K562 (cell line): Measurements from ENCODE around the gene SPPL2C. TPM values are rescaled to one million over a fixed set of nuclear protein-coding genes. Genes with fewer than 3 reads are reported as not detected.

Experiments
- FOSL1 ChIP-seq: fragments of 200-800 bp; sonication (Bioruptor generic); conservative IDR thresholded peaks from 2 replicates; pipeline ENCODE4 v1.6.1; 2016; ENCODE audit warnings: missing genetic modification characterization, missing compliant biosample characterization
- FOXJ3 ChIP-seq: sonication (generic); formaldehyde crosslinking; IDR thresholded peaks from 2 replicates; pipeline ENCODE4 v1.4.0; 2020; ENCODE audit warnings: mild to moderate bottlenecking, missing genetic modification reagents
- MEF2D ChIP-seq: conservative IDR thresholded peaks from 2 replicates; pipeline ENCODE4 v1.6.1; 2016; ENCODE audit warnings: low read depth, missing genetic modification characterization, missing compliant biosample characterization
- NFYB ChIP-seq: IDR thresholded peaks from 2 replicates; pipeline ENCODE4 v1.6.1; 2011; ENCODE audit warnings: mild to moderate bottlenecking, moderate library complexity; ENCODE audit not compliant: insufficient read length; ENCODE audit errors: extremely low read depth
- NR2C1 ChIP-seq, 2 experiments: fragments of 450-650 bp; IDR thresholded peaks; 2 replicates each; pipeline ENCODE4 v1.6.1; 2017; ENCODE audit warnings: mild to moderate bottlenecking in 2 of 2, antibody characterized with exemption in 1 of 2, inconsistent platforms in 1 of 2, missing compliant biosample characterization in 1 of 2, missing genetic modification characterization in 1 of 2
- PRPF4 ChIP-seq: fragments of 200-400 bp; formaldehyde crosslinking; IDR thresholded peaks from one replicate; pipeline ENCODE4 v1.6.1; 2017; ENCODE audit warnings: low read length, low read depth, mild to moderate bottlenecking; ENCODE audit not compliant: insufficient read depth, poor library complexity, severe bottlenecking
- SMAD3 ChIP-seq: fragments of 450-650 bp; formaldehyde crosslinking; conservative IDR thresholded peaks from 2 replicates; pipeline ENCODE4 v1.4.0; 2020; ENCODE audit warnings: mild to moderate bottlenecking
- SMAD4 ChIP-seq: fragments of 250-450 bp; sonication (Bioruptor Pico); conservative IDR thresholded peaks from 2 replicates; pipeline ENCODE4 v1.8.0; 2021; ENCODE audit warnings: inconsistent platforms, mild to moderate bottlenecking, moderate library complexity
- TEAD1 ChIP-seq, 2 experiments: fragments of 450-650 bp in 1 of 2; sonication (generic) in 1 of 2; formaldehyde crosslinking; IDR thresholded peaks; 2 replicates each; pipeline versions ENCODE4 v1.4.0 to v1.8.0; 2020 to 2022; ENCODE audit warnings: mild to moderate bottlenecking in 2 of 2, missing genetic modification reagents in 1 of 2
- TOE1 ChIP-seq, 2 experiments: fragments of 450-650 bp in 1 of 2; sonication (generic) in 1 of 2; formaldehyde crosslinking in 1 of 2; IDR thresholded peaks; 2 replicates each; pipeline versions ENCODE4 v1.7.1 to v1.8.0; 2016 to 2022; ENCODE audit warnings: borderline replicate concordance in 2 of 2, mild to moderate bottlenecking in 2 of 2, antibody characterized with exemption in 1 of 2, inconsistent platforms in 1 of 2, low read depth in 1 of 2, missing genetic modification reagents in 1 of 2, moderate library complexity in 1 of 2
- ZNF224 ChIP-seq: sonication (generic); formaldehyde crosslinking; IDR thresholded peaks from 2 replicates; pipeline ENCODE4 v1.8.0; 2022; ENCODE audit warnings: mild to moderate bottlenecking, missing genetic modification reagents
- ZNF589 ChIP-seq: fragments of 200-800 bp; sonication (Bioruptor generic); IDR thresholded peaks from 2 replicates; pipeline ENCODE4 v1.6.1; 2016; ENCODE audit warnings: low read depth, missing genetic modification characterization, missing compliant biosample characterization
- polyA plus RNA-seq, 8 experiments: library from polyadenylated mRNA; depleted of rRNA in 4 of 8; stranded (reverse) in 5 of 8; unstranded in 3 of 8; fragments of >200 nt; fragmentation: Nextera tagmentation in 2 of 8; fragmentation: Illumina TruSeq in 1 of 8; extraction: Ambion mirVana in 2 of 8; extraction: Trizol in 1 of 8; gene quantifications; 2 replicates each; pipeline versions ENCODE4 v1.2.1 to v1.2.3, GENCODE V29; 2011 to 2014; ENCODE audit warnings: inconsistent platforms in 1 of 8, missing spikeins in 1 of 8
- total RNA-seq, 7 experiments: library from RNA; depleted of rRNA in 6 of 7; stranded (reverse); fragments of >200 nt in 6 of 7; fragmentation: Illumina TruSeq in 2 of 7; extraction: Trizol in 2 of 7; gene quantifications; 2 replicates each; pipeline versions ENCODE4 v1.2.1 to v1.2.3, GENCODE V29; 2011 to 2021; ENCODE audit warnings: low replicate concordance in 1 of 7
- TF ChIP-seq, protein P1 (sequence below): fragments of 200-800 bp; sonication (Bioruptor generic); IDR thresholded peaks from 2 replicates; pipeline ENCODE4 v1.6.1; 2017; ENCODE audit warnings: missing genetic modification characterization, missing compliant biosample characterization
- TF ChIP-seq, protein P2 (sequence below): IDR thresholded peaks from 3 replicates; pipeline ENCODE4 v1.6.1; 2011; ENCODE audit warnings: borderline replicate concordance, mild to moderate bottlenecking, moderate library complexity; ENCODE audit not compliant: insufficient read length; ENCODE audit errors: extremely low read depth
- TF ChIP-seq, protein P3 (sequence below), 3 experiments: fragments of 200-800 bp in 1 of 3; sonication (Bioruptor generic) in 1 of 3; sonication (generic) in 1 of 3; formaldehyde crosslinking in 1 of 3; IDR thresholded peaks; 2 replicates each; pipeline versions ENCODE4 v1.6.1 to v1.8.0; 2016 to 2022; ENCODE audit warnings: mild to moderate bottlenecking in 2 of 3, missing compliant biosample characterization in 2 of 3, missing genetic modification characterization in 2 of 3, missing genetic modification reagents in 1 of 3
- TF ChIP-seq, protein P4 (sequence below): fragments of 450-650 bp; IDR thresholded peaks from 2 replicates; pipeline ENCODE4 v1.6.1; 2017; ENCODE audit warnings: antibody characterized with exemption, mild to moderate bottlenecking

Gene SPPL2C
- total and polyA plus RNA-seq, 9 of the 15 experiments (the other 6 are each of a cell fraction or from before 2014, with no cell fraction given) = not detected

DNA sequence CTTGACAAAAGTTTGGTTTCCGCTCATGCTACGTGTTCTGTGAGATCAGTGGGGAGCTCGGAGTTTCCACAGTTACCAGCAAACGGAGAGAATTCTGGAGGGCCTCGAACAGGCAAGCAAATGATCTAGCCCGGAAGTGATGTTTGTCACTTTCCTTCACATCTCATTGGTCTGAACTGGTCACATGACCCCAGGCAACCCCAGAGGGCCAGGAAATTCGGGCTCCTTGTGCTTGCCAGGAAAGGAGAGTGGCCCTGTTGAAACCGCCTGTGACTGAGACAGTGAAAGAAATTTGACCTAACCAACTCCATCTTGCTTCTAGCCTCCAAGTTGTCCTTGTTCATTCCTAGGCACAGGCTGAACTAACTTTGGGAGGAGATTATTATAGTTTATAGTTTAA is 23.0 kb downstream of the SPPL2C start (continued):
- TF ChIP-seq TOE1 (IDR thresholded peaks at IDR 0.05; ENCODE audit: borderline replicate concordance) = peak; percentile 87
- no peak for TF ChIP-seq TOE1 (CRISPR knock-in tag; IDR thresholded peaks at IDR 0.05; ENCODE audit: borderline replicate concordance, low read depth)
- TF ChIP-seq MEF2D (tag) = peak; percentile 52; the same call in 1 of the 2 replicates
- peak; percentile 74 for TF ChIP-seq SMAD4 (CRISPR knock-in tag)
- TF ChIP-seq, protein P1, sequence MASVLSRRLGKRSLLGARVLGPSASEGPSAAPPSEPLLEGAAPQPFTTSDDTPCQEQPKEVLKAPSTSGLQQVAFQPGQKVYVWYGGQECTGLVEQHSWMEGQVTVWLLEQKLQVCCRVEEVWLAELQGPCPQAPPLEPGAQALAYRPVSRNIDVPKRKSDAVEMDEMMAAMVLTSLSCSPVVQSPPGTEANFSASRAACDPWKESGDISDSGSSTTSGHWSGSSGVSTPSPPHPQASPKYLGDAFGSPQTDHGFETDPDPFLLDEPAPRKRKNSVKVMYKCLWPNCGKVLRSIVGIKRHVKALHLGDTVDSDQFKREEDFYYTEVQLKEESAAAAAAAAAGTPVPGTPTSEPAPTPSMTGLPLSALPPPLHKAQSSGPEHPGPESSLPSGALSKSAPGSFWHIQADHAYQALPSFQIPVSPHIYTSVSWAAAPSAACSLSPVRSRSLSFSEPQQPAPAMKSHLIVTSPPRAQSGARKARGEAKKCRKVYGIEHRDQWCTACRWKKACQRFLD (CRISPR knock-in tag) = peak; percentile 66; the same call in 1 of the 2 replicates
- 0 out of 2 replicates have a peak, but pooled peaks have one; percentile 48 for TF ChIP-seq SMAD3
- TF ChIP-seq, protein P2, sequence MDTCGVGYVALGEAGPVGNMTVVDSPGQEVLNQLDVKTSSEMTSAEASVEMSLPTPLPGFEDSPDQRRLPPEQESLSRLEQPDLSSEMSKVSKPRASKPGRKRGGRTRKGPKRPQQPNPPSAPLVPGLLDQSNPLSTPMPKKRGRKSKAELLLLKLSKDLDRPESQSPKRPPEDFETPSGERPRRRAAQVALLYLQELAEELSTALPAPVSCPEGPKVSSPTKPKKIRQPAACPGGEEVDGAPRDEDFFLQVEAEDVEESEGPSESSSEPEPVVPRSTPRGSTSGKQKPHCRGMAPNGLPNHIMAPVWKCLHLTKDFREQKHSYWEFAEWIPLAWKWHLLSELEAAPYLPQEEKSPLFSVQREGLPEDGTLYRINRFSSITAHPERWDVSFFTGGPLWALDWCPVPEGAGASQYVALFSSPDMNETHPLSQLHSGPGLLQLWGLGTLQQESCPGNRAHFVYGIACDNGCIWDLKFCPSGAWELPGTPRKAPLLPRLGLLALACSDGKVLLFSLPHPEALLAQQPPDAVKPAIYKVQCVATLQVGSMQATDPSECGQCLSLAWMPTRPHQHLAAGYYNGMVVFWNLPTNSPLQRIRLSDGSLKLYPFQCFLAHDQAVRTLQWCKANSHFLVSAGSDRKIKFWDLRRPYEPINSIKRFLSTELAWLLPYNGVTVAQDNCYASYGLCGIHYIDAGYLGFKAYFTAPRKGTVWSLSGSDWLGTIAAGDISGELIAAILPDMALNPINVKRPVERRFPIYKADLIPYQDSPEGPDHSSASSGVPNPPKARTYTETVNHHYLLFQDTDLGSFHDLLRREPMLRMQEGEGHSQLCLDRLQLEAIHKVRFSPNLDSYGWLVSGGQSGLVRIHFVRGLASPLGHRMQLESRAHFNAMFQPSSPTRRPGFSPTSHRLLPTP = no peak
- no peak for TF ChIP-seq FOSL1 (tag)
- peak; percentile 58; the same call in 1 of the 2 replicates for TF ChIP-seq ZNF589 (CRISPR knock-in tag)
- TF ChIP-seq, protein P3, sequence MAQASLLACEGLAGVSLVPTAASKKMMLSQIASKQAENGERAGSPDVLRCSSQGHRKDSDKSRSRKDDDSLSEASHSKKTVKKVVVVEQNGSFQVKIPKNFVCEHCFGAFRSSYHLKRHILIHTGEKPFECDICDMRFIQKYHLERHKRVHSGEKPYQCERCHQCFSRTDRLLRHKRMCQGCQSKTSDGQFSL (CRISPR knock-in tag; IDR thresholded peaks at IDR 0.05) = no peak
- TF ChIP-seq, protein P3 (tag; IDR thresholded peaks at IDR 0.05) = 0 out of 4 replicates have a peak, but pooled peaks of 1 of the 2 experiments have one; percentile 66
- TF ChIP-seq, protein P4, sequence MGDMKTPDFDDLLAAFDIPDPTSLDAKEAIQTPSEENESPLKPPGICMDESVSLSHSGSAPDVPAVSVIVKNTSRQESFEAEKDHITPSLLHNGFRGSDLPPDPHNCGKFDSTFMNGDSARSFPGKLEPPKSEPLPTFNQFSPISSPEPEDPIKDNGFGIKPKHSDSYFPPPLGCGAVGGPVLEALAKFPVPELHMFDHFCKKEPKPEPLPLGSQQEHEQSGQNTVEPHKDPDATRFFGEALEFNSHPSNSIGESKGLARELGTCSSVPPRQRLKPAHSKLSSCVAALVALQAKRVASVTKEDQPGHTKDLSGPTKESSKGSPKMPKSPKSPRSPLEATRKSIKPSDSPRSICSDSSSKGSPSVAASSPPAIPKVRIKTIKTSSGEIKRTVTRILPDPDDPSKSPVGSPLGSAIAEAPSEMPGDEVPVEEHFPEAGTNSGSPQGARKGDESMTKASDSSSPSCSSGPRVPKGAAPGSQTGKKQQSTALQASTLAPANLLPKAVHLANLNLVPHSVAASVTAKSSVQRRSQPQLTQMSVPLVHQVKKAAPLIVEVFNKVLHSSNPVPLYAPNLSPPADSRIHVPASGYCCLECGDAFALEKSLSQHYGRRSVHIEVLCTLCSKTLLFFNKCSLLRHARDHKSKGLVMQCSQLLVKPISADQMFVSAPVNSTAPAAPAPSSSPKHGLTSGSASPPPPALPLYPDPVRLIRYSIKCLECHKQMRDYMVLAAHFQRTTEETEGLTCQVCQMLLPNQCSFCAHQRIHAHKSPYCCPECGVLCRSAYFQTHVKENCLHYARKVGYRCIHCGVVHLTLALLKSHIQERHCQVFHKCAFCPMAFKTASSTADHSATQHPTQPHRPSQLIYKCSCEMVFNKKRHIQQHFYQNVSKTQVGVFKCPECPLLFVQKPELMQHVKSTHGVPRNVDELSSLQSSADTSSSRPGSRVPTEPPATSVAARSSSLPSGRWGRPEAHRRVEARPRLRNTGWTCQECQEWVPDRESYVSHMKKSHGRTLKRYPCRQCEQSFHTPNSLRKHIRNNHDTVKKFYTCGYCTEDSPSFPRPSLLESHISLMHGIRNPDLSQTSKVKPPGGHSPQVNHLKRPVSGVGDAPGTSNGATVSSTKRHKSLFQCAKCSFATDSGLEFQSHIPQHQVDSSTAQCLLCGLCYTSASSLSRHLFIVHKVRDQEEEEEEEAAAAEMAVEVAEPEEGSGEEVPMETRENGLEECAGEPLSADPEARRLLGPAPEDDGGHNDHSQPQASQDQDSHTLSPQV = peak; percentile 65; the same call in 1 of the 2 replicates
- TF ChIP-seq TEAD1 (CRISPR knock-in tag; IDR thresholded peaks at IDR 0.05) = 0 out of 4 replicates have a peak, but pooled peaks of 1 of the 2 experiments have one; percentile 39
- TF ChIP-seq ZNF224 (CRISPR knock-in tag) = no peak
- TF ChIP-seq NFYB = peak; percentile 90
- no peak for TF ChIP-seq FOXJ3 (CRISPR knock-in tag)
- no peak for TF ChIP-seq NR2C1 (IDR thresholded peaks at IDR 0.05)
- peak; percentile 74 for TF ChIP-seq NR2C1 (tag; IDR thresholded peaks at IDR 0.05)
- TF ChIP-seq PRPF4 = no peak
